TTC549 (cell line): Measurements from ENCODE around the gene HEXA.

ENCODE experiments used
- FAIRE-seq: peaks from 2 replicates; lab custom pipeline; 2012; peaks lifted over from hg19 to GRCh38; lab: Jason Lieb, UNC

Gene HEXA

GRCh38 chr15:72319360-72319984, 56.3 kb downstream of the HEXA start:
- no peak for FAIRE-seq

- no peak for FAIRE-seq
Observed at GRCh38 chr15:72318408-72318942, 57.3 kb downstream of the HEXA start.

- no peak for FAIRE-seq
Observed at GRCh38 chr15:72315706-72316370, 60.0 kb downstream of the HEXA start.

GRCh38 chr15:72313881-72314280, 61.9 kb downstream of the HEXA start:
- FAIRE-seq = no peak

GRCh38 chr15:72313448-72313840, 62.4 kb downstream of the HEXA start:
- no peak for FAIRE-seq

- FAIRE-seq = peak; percentile 32
Observed at GRCh38 chr15:72312605-72313447, 63.0 kb downstream of the HEXA start.

GRCh38 chr15:72307026-72307425, 68.8 kb downstream of the HEXA start:
- no peak for FAIRE-seq

- FAIRE-seq = no peak
Observed at GRCh38 chr15:72306211-72306785, 69.5 kb downstream of the HEXA start.

- FAIRE-seq = no peak
Observed at GRCh38 chr15:72304596-72304995, 71.2 kb downstream of the HEXA start.

- FAIRE-seq = no peak
Observed at GRCh38 chr15:72302955-72303354, 72.9 kb downstream of the HEXA start.
